ENCODE measurements around the gene TUBB6.

The TUBB6 gene

DNA sequence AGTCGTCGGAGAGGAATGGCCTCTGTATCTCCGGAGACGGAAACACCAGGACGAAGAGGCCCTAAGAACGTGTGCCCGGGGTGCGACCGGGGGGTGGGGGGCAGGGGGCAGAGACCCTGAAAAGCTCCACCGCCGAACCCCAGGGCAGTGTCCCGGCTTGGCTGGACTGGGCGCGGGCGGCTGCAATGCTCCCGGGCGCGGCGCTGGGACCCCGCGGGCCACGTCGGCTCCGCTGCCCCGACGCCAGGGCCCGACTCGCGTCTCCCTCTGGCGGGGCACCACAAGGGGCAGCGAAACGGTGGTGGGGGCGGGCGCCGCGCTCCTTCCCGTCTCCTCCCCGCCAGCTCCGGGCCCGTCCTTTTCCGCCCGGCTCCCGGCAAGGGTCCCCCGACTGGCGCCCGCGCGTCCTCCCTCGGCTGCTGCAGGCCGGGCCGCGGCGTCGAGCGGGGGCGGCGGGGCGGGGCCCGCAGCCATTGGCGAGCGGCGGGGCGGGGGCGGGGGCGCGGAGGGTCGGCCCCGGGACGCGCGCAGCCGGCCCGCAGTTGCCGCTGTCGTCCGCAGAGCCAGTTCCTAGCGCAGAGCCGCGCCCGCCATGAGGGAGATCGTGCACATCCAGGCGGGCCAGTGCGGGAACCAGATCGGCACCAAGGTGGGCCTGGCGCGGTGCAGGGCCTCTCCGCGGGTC is at the start of gene TUBB6:
TSS of gene TUBB6 (plus strand) at position 541 of the 685 bp plus-strand sequence. CDS start at position 593, 52 bp downstream.
- TF ChIP-seq, protein P1, sequence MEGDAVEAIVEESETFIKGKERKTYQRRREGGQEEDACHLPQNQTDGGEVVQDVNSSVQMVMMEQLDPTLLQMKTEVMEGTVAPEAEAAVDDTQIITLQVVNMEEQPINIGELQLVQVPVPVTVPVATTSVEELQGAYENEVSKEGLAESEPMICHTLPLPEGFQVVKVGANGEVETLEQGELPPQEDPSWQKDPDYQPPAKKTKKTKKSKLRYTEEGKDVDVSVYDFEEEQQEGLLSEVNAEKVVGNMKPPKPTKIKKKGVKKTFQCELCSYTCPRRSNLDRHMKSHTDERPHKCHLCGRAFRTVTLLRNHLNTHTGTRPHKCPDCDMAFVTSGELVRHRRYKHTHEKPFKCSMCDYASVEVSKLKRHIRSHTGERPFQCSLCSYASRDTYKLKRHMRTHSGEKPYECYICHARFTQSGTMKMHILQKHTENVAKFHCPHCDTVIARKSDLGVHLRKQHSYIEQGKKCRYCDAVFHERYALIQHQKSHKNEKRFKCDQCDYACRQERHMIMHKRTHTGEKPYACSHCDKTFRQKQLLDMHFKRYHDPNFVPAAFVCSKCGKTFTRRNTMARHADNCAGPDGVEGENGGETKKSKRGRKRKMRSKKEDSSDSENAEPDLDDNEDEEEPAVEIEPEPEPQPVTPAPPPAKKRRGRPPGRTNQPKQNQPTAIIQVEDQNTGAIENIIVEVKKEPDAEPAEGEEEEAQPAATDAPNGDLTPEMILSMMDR (IDR thresholded peaks at IDR 0.05; ENCODE audit: insufficient read depth, low read depth, low read length, missing control alignments) = no peak
- H3K4me3 ChIP-seq (ENCODE audit: low read length) = peak within 1 kb of the TSS; percentile 80

GRCh38 chr18:12258719-12259705 is 49.0 kb upstream of the TUBB6 start:
- TF ChIP-seq, protein P1 (IDR thresholded peaks at IDR 0.05; ENCODE audit: insufficient read depth, low read depth, low read length, missing control alignments) = no peak
- no peak for DNase-seq (ENCODE audit: low read depth)
- H3K4me3 ChIP-seq (ENCODE audit: low read length) = no peak overlapping the region

More for the DNA sequence above, at the start of gene TUBB6:
- DNase-seq (ENCODE audit: low read depth) = peak; percentile 81

GRCh38 chr18:12262748-12263147 is 45.3 kb upstream of the TUBB6 start:
- no peak overlapping the region for H3K4me3 ChIP-seq (ENCODE audit: low read length)
- no peak for DNase-seq (ENCODE audit: low read depth)
- TF ChIP-seq, protein P1 (IDR thresholded peaks at IDR 0.05; ENCODE audit: insufficient read depth, low read depth, low read length, missing control alignments) = no peak

- no peak for DNase-seq (ENCODE audit: low read depth)
- TF ChIP-seq, protein P1 (IDR thresholded peaks at IDR 0.05; ENCODE audit: insufficient read depth, low read depth, low read length, missing control alignments) = no peak
- no peak overlapping the region for H3K4me3 ChIP-seq (ENCODE audit: low read length)
These were observed 43.2 kb upstream of the TUBB6 start for GRCh38 chr18:12264864-12265263.

GRCh38 chr18:12271376-12272235 is 36.4 kb upstream of the TUBB6 start:
- peak; percentile 80 for DNase-seq (ENCODE audit: low read depth)
- TF ChIP-seq, protein P1 (IDR thresholded peaks at IDR 0.05; ENCODE audit: insufficient read depth, low read depth, low read length, missing control alignments) = peak; percentile 65
- H3K4me3 ChIP-seq (ENCODE audit: low read length) = peak overlapping the region; percentile 44

GRCh38 chr18:12274793-12275192 is 33.2 kb upstream of the TUBB6 start:
- TF ChIP-seq, protein P1 (IDR thresholded peaks at IDR 0.05; ENCODE audit: insufficient read depth, low read depth, low read length, missing control alignments) = no peak
- DNase-seq (ENCODE audit: low read depth) = no peak
- H3K4me3 ChIP-seq (ENCODE audit: low read length) = no peak overlapping the region
